NCI-H510A treated with DMSO at 0.1 percent for 48 hours (cell line): ENCODE data around the gene FKBP5.
"Not testable (repeated sequence)": the region's sequence is repeated elsewhere in the genome, so short reads cannot be mapped to it uniquely, and the experiment has no call there.

Source experiments
- DNase-seq: peaks from one replicate; lab custom pipeline; 2025; lab: John Stamatoyannopoulos, UW

The FKBP5 gene

DNA sequence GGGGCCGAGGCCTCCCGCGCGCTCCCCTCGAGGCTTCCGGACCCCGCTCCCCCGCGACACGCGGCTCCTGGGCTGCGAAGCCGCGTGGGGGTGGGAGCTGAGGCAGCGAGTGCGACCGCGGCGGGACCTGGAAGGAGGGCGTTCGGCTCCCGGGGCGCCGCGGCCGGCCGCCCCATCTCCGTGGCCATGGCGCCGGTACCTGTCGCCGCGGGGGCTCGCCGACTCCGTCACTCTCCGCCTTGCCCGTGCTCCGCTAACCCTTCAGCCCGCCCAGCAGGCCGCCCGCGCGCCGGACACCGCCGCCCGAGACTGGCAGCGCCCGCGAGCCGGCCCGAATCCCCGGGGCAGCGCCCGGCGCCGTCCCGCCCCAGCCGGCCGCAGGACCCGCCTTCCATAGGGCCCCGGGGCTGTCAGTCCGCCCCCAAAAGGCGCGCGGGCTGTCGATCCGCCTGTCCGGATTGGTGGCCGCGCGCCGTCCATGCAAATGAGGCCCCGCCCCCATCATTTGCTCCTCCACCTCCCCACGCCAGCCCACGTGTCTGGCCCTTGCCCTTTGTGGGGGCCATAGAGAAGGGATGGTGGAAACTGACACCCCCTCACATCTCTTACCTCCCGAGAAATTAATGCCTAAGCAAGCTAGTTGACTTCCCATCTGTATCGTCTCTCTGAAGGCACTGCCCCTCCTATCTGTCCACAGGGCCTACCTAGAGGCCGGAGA, at the start of gene FKBP5:
Gene FKBP5, minus strand, starts transcription at position 311 of the 718 bp plus-strand sequence. CDS start 46,091 bp downstream, outside the sequence.
- peak; percentile 90 for DNase-seq

DNA sequence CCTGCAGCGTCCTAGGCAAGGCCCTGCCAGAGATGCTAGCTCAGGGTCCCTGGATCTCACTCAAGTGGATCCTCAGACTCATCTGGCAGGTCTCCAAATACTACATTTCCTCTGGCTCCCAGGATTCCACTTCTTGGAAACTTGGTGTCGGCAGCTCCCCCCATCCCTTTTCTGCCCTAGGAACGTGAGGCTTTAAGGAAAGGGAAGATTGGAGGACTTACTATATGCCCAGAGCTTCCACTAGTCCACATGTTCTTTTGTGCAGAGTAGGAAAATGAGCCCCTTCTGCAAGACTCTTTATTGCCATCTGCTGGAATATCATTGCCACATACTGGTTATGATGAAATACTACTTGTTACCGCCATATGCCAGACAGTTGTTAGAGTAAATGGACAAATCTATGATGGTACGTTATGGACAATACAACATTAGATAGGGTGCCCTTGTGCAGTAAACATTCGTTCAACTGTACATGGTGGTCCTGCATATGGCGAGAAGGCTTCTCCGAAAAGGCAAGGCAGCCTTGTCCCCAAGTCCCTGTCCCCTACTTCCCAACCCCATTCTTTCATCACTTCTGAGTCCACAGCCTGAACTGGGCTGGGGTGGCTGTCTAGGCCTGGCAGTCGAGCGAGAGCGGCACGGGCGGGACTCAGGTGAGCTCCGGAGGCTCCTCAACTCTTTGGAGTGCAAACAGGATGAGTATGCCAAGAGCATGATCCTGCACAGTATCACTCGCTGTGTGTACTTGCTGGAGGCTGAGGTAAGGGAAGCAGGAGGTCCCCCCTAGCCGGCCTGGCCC, 48.9 kb upstream of the FKBP5 start:
- DNase-seq: peak; percentile 97

DNA sequence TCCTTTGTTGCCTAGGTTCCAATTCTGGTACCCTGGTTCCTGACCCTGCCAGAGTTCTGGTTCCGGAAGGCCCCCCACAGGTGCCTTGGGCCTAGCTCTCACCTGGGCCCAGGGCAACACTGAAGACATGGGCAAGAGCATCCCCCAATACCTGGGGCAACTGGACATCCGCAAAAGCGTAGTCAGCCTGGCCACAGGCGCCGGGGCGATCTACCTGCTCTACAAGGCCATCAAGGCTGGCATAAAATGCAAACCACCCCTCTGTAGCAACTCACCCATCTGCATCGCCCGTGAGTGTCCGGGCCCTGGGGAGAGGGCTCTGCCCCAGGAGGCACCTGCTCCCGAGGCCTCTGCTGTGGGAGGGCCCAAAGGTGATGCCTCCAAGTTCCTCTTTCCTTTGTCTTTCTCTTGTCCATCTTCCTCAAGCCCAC, 48.3 kb upstream of the FKBP5 start, which contains the start of gene ARMC12:
Gene ARMC12, plus strand, starts transcription at position 51 of the 431 bp plus-strand sequence. Its CDS starts 77 bp downstream, at position 128.
- no peak for DNase-seq

DNA sequence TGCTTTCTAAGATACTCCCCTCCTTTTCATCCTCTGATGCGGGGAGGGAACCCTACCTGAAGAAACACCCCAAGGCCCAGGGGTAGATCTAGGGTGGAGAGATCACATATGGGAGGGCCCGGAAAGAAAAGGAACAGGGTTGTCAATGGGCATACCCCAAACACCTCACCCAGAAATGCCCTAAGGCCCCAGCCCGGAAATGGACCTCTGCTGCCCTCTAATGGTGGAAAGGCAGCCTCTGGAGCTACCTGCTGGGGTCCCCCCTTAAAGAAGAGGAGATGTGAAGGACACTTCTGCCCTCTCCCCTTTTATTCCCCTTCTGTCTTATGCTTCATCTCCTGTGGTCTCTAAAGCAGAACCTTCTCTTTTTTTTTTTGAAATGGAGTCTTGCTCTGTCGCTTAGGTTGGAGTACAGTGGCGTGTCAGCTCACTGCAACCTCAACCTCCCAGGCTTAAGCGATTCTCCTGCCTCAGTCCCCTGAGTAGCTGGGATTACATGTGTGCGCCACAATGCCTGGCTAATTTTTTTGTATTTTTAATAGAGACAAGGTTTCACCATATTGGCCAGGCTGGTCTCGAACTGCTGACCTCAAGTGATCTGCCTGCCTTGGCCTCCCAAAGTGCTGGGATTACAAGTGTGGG, 47.7 kb upstream of the FKBP5 start:
- DNase-seq: peak; percentile 76

DNA sequence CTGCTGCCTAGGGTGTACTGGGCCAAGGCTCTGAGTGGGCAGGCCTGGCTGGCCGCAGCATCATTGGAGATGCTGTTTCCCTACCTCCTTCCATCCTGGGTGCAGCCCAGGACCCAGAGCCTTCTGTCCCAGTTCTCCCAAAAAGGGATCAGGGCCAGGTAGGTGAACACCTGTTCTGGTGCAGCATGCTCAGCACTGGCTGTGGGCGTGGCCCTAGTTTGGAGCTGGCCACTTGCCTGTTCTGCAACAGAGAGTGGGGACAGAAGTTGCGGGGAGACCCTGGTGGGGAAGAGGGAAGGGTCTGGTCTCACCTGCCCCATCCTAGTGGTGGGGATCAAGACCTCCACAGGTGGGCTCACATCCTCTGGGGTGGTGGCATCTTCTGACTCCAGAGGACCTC, 46.7 kb upstream of the FKBP5 start:
- no peak for DNase-seq

DNA sequence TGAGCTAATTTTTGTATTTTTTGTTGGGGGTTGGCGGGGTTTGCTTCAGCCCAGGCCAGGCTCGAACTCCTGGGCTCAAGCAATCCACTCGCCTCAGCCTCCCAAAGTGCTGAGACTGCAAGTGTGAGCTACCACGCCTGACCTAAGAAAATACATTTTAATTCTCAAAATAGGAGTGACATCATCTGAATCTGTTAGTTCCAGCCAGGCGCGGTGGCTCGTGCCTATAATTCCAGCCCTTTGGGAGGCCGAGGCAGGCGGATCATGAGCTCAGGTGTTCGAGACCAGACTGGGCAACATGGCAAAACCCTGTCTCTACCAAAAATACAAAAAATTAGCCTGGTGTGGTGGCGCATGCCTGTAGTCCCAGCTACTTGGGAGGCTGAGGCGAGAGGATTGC, 45.6 kb upstream of the FKBP5 start:
- DNase-seq: not testable (repeated sequence)

DNA sequence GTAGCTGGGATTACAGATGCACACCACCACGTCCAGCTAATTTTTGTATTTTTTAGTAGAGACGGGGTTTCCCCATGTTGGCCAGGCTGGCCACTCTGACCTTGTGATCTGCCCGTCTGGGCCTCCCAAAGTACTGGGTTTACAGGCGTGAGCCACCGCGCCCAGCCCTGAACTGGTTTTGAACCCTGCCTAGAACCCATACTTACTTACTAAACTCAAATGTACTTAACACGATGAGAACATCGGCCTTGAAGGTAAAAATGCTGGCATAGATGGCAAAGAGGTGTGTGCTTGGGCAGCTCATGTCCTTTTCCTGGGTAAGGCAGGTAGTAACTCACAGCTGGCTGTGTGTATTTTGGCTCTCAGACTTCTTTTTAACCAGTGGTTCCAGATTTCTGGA, 44.9 kb upstream of the FKBP5 start:
- DNase-seq: peak; percentile 17

DNA sequence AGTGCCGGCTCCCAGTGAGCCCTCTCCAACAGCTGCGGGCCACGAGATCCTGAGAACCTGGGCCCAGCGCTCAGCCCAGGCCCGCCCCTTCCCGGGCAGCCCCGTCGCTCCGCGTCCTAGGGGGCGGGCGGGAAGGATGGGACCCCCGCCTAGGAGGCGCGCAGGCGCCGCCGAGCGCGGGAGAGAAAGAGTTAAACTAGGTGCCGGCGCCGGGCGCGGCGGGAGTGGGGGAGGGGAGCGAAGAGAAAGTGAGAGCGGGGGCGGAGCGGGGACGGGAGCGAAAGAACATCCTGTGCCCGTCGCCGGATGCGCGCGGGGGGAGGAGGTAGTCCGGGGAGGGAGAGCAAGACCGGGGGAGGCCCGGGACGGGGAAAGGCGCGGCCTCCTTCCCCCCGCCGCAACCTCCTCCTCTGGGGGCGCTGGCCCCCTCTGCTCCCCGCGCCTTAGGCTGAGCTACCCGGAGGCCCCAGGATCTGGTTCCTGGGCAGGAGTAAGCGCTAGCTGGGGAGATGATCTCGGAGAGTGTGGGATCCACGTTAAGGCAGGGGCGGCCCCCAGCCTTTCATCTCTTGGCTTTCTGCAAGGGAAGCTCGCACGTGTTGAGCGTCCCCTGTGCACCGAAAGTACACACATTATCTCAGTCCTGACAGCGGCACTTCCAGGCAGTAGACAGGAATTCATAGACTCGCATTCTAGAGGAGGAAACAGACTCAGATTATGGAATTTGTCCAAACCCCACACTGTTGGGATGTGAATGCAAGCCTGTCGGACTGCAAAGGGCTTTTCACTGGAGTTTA, 43.2 kb upstream of the FKBP5 start:
- peak; percentile 94 for DNase-seq

DNA sequence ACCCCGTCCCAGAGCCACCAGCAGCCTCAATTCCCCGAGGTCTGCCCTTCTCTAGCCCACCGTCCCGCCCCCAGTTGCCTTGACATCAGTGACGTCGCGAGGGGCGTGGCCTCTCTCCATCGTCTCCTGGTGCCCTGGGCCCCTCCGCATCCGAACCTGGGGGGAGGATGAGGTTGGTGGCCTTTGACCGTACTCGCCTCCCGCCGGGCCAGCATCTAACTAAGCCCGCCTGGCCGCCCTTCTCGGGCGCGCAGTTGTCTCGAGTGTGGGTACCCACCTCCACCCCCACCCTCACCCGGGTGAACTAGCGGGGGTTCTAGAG, 42.7 kb upstream of the FKBP5 start:
- peak; percentile 95 for DNase-seq

DNA sequence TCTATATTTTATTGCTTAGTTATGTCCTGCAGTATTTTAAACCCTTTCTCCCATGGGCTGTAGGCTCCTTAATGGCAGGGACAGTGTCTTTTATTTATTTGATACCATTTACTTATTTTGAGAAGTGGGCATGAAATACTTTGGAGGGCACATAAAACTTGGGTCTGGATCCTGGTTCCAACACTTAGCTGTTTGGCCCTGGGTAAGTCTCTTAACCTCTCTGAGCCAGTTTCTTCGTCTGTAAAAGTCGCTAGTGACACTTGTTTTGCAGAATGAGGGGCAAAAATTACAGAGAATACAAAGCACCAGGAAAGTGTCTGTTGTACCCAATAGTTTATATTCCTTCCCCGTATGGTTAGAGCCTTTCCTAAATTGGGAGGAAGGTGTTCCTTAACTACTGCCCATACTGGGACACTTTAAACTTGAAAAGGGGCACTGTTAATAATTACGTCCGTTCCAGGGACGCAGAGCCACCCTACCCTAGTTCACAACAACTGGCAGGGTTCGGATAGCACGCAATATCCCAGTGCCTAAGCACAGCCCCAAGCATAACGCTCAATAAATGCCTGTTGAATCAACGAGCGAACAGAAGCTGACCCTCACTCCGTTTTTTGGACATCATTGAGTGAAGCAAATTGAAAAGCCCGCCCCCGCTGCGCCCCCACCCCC, 42.2 kb upstream of the FKBP5 start:
- no peak for DNase-seq

DNA sequence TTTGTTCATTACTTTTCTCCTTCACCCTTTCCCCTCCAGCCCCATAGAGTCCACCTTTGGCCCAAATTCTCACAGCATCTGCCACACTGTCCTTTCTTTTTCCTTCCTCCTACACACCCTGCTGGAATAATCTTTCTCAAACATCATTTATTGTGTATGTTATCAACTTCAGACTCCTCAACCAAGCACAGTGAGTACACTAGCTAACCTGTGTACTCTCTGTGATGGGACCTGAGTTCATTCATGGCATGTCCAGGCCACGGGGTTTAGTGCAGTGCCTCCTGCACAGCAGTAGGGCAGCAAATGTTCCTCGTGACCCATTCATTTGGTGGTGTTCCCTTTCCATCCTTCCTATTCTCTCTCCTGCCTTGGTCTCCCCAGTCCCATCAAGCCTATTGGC, 41.0 kb upstream of the FKBP5 start:
- DNase-seq: no peak

DNA sequence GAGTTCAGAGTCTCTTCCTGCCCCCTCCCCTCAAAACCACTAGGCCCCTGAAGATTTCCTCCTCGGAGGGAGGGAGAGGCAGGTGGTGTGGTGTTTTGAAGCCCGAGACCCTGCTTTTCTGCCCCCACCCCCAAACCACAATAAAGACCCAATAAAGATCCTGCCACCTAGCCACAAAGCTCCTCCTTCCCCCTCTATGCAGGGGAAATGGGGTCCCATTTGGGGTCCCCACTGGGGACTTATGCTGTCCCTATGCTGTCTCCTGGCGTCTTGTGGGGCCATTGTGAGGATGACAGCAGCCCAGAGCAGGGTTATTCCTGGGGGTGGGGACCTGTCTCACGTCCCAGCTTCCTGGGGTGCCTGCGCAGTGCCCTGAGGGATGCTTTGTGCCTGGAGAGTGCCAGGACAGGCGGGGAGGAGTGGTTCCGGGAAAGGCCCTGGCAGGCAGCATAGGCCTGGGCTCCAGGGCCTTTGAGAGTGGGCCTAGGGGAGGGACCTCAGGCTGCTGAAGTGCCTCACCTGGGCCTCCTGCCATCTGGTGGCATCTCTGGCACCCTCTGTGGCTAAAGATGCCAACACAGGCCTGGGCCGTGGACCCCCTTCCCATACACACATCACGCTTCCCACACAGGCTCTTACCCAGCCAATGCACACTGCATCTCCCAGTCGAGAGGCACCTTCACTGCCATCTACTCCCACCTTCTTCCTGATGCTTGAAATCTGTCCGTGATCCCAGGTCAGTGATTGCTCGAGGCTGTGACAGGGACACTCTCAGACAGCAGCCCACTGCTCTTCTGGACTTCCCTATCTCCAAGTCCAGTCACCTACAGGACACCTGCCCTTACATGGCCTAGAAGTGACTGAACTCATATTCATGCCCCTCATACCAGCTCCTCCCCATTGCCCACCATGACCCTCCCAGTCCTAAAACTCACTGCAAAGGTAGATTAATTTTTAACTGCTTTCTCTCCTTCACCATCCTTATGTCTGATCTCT, 40.3 kb upstream of the FKBP5 start:
- no peak for DNase-seq

DNA sequence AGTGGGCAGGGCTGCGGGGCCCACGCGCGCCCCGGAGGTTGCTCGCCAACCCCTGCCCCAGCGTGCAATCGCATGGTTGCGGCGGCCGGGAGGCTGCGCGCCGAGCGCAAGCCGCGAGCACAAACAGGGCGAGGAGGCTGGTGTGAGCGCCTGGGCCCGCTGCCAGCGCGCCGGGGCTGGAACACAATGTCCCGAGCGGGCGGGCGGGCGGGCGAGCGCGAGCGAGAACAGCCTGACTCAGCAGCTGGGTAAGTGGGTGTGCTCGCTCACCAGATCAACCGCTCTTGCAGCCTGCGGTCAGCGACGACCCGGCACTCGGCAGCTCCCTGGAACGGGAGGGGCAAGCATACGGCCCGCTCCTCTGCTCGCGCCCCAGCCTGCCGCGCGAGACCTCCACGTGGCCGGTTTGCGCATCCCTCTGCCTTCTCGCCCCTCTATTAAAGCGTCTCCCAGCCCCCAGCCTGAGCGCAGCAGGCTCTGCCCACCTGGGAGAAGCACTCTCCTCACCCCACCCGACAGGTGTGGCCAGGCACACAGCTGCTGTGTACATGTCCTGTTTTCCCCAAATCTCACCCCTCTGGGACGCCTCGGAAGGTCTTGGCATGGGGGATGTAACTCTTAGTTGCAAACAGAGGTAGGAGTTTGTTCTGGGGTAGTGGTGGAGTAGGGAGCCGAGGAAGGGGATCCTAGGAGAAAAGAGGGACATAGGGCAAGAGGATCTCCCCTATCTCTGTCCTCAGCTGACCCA, 39.4 kb upstream of the FKBP5 start:
- DNase-seq: peak; percentile 79

DNA sequence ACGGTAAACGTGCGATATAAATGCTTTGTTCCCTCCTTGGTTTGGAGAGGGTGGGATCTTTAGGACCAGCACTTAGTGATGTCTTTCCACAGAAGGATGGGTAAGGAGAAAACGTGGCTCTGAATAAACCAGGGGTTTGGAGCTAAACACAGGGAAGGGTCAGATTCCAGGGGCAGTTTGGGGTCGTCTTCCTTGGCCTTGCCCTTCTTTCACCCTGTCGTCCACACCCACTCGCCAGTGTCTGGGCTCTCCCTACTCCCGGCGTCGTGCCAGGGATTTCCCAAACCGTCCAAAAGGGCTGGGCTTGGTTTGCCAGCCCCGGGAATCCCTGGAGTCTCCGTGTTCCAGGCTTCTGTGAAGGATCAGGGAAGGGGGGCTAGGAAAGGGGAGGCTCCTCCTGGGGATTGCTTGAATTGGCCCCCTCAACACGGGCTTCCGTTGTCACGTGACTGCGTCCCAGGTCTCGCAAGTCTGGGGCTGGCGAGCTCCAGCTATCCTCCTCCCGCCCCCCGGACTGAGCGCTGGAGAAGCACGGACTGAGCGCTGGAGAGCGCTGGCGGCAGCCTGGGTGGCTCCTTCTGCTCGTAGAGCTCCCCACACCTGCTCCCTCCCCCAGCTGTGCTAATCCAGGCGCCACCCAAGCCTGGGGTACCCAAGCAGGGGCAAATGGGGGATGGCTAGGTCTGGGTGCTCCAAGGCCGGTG, 38.7 kb upstream of the FKBP5 start:
- peak; percentile 69 for DNase-seq

DNA sequence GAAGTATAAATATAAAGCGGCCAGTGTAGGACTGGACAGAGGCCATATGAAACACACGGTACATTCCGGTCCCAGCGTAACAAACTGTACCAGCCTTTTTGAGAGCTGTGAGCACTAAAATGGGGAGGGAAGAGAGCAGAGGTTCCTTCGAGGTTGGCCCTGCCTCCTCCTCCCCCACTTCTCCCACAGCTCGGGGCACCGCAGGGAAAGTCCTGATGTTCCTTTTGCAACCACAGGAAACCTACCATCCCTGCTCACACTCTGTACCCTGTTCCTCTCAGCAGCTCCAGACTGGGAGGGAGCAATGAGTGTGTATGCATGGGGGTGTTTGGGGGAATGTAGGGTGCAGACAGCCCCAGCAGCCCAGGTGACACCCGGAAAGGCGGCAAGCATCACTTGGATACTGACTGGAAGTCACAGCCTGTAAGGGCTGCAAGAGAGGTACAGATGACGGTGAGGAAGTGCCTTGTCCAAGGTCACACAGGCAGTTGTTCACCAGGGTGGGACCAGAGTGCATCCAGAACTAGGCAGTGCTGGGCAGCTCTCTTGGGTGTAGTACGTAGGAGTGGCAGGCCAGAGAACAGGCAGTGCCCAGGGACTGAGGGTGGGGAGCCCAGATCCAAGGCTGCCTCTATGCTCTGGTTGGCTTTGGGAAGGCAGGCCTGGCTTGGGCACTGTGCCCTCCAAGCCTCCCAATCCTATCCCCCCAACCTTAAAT, 37.2 kb upstream of the FKBP5 start:
- no peak for DNase-seq

DNA sequence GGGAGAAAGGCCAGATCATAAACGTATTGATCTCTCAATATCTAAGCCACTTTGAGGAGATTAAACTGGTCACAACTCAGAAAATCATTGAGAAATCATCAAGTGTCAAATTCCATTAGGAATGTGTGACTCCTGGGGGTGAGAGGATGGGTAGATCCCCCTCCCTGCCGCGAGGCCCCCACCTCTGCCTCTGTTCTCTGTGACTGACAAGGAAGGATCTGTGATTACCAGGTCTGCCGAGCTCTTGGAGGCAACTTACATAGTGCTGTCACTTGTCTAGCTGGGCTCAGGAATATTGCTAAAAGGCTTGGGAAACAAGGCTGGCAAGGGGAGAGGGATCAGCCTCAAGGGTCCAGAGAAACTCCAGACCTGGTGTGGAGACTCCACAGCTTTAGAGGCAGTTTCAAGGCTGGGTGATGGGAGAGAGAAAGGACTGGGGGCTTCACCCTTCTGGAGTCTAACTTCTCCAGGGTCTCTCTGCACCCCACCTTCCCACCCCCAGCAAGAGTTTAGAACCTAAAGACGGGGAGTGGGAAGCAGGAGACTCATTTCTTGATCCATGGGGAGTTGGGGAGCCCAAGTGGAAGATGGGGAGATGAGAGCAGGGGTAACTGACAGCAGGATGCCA, 36.5 kb upstream of the FKBP5 start:
- no peak for DNase-seq

DNA sequence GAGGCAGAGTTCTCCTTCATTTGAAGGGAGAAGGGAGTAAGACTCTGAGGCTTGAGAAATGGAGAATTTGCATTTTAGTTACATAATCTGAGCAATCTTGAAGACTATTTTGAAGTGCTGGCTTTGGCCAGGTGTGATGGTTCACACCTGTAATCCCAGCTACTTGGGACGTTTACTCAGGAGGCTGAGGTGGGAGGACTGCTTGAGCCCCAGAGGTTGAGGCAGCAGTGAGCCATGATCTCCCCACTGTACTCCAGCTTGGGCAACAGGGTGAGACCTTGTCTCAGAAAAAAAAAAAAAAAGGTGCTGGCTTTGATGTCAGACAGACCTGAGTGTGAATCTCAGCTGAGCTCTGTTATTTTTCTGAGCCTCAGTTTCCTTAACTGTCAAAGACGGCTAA, 35.8 kb upstream of the FKBP5 start:
- no peak for DNase-seq

DNA sequence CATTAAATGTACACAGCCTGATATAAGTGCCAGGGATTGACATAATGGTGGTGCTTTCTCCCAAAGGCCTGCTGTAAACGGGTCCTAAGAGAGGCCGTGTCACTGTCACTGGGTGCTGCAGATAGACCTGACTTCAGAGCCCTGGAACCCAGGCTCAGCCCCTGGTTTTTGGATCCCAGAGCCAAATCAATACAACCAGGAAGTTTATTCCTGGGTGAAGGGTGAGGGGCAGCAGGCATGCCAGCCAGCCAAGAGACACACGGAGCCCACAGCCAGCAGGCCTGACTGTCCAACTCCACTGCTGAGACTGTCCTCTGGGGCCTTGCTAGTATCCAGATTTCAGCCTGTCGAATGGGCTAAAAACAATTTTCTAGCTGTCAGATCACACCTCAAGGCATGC, 35.3 kb upstream of the FKBP5 start:
- DNase-seq: no peak
